Fibroblast of peridontal ligament (primary cell): ENCODE measurements around the gene RELB.

Source experiments
- DNase-seq: peaks from one replicate; pipeline ENCODE4 v3.0.0-alpha.2; 2010; ENCODE audit errors: extremely low read depth

The RELB gene

GRCh38 chr19:45058622-45059159 lies 57.4 kb downstream of the RELB start:
- no peak for DNase-seq

GRCh38 chr19:45059258-45059965 lies 58.1 kb downstream of the RELB start:
- DNase-seq = peak; percentile 69

GRCh38 chr19:45061965-45062364 lies 60.7 kb downstream of the RELB start:
- DNase-seq = no peak

GRCh38 chr19:45063851-45064801 lies 62.9 kb downstream of the RELB start:
- no peak for DNase-seq

- DNase-seq = no peak
Observed at GRCh38 chr19:45066921-45067661, 65.8 kb downstream of the RELB start.

- no peak for DNase-seq
Observed at GRCh38 chr19:45068041-45068440, 66.8 kb downstream of the RELB start.

GRCh38 chr19:45069056-45069455 lies 67.8 kb downstream of the RELB start:
- DNase-seq = no peak

GRCh38 chr19:45070214-45070613 lies 69.0 kb downstream of the RELB start:
- no peak for DNase-seq

- no peak for DNase-seq
Observed at GRCh38 chr19:45070861-45071544, 69.7 kb downstream of the RELB start.

GRCh38 chr19:45071545-45071938 lies 70.3 kb downstream of the RELB start:
- DNase-seq = no peak

GRCh38 chr19:45071969-45072790 lies 70.9 kb downstream of the RELB start:
- DNase-seq = no peak

- no peak for DNase-seq
Observed at GRCh38 chr19:45074744-45075300, 73.6 kb downstream of the RELB start.

- no peak for DNase-seq
Observed at GRCh38 chr19:45075301-45076028, 74.2 kb downstream of the RELB start.

GRCh38 chr19:45076029-45076850 lies 75.0 kb downstream of the RELB start, which contains the start of gene ZNF296:
Gene ZNF296, minus strand, starts transcription at chr19:45076478. Its CDS starts 105 bp downstream, at chr19:45076373.
- DNase-seq = no peak

- no peak for DNase-seq
Observed at GRCh38 chr19:45076851-45077730, 75.8 kb downstream of the RELB start.

- no peak for DNase-seq
Observed at GRCh38 chr19:45078390-45079062, 77.3 kb downstream of the RELB start.
